ENCODE measurements around the gene FERMT2. TPM values are rescaled to one million over a fixed set of nuclear protein-coding genes. Genes with fewer than 3 reads are reported as not detected.

Gene FERMT2
- total RNA-seq, 3 donors from 2014 or later (not counting 1 experiment from before 2014, with no cell fraction given): 0.58 to 1.7 (median 0.92) TPM

GRCh38 chr14:52883658-52884057, 67.2 kb downstream of the FERMT2 start:
- Histone ChIP-seq H3K36me3 (ENCODE audit: control insufficient read depth, insufficient read depth, low read length) (no peaks in the 10 kb centered on the region), H3K9me3 (ENCODE audit: control insufficient read depth, insufficient read depth, low read length) (no peaks in the 10 kb centered on the region), H3K4me1 (ENCODE audit: control insufficient read depth, insufficient read depth, low read length) (no peaks in the 10 kb centered on the region), H3K4me3 (ENCODE audit: low read length) (no peak overlapping the region), H3K27me3 (ENCODE audit: control insufficient read depth, insufficient read depth, low read length) (no peaks in the 10 kb centered on the region), H3K27ac (ENCODE audit: low read length) (no peak overlapping the region)
- ATAC-seq (no peak), DNase-seq (no peak)
- Mint-ChIP-seq H3K9me3 (no peaks in the 10 kb centered on the region), H3K36me3 (no peaks in the 10 kb centered on the region), H3K27me3 (ENCODE audit: low read depth in 2 of 2) (no peaks in the 10 kb centered on the region), H3K4me3 (no peak overlapping the region), H3K4me1 (no peaks in the 10 kb centered on the region), H3K27ac (no peak overlapping the region)
- WGBS (ENCODE audit: insufficient coverage): 89% methylated on average over 4 of the region's 5 CpGs
- intact Hi-C loops (cut with micrococcal nuclease): no loop called here
- no peak for TF ChIP-seq CTCF (IDR thresholded peaks at IDR 0.05)

GRCh38 chr14:52882824-52883223, 68.0 kb downstream of the FERMT2 start:
- Mint-ChIP-seq H3K9me3 (no peaks in the 10 kb centered on the region), H3K27me3 (ENCODE audit: low read depth in 2 of 2) (no peaks in the 10 kb centered on the region), H3K4me3 (no peak overlapping the region), H3K4me1 (no peaks in the 10 kb centered on the region), H3K36me3 (no peaks in the 10 kb centered on the region), H3K27ac (no peak overlapping the region)
- no peaks in the 10 kb centered on the region for H3K4me1 ChIP-seq (ENCODE audit: control insufficient read depth, insufficient read depth, low read length)
- intact Hi-C loops (cut with micrococcal nuclease): no loop called here
- no peaks in the 10 kb centered on the region for H3K27me3 ChIP-seq (ENCODE audit: control insufficient read depth, insufficient read depth, low read length)
- H3K9me3 ChIP-seq (ENCODE audit: control insufficient read depth, insufficient read depth, low read length): no peaks in the 10 kb centered on the region
- H3K27ac ChIP-seq (ENCODE audit: low read length): no peak overlapping the region
- no peak for TF ChIP-seq CTCF (IDR thresholded peaks at IDR 0.05)
- 90% methylated on average over 6 of the region's 6 CpGs for WGBS (ENCODE audit: insufficient coverage)
- no peak for ATAC-seq
- H3K36me3 ChIP-seq (ENCODE audit: control insufficient read depth, insufficient read depth, low read length): no peaks in the 10 kb centered on the region
- no peak for DNase-seq
- H3K4me3 ChIP-seq (ENCODE audit: low read length): no peak overlapping the region

GRCh38 chr14:52879958-52880357, 70.9 kb downstream of the FERMT2 start:
- Histone ChIP-seq H3K27ac (ENCODE audit: low read length) (no peak overlapping the region), H3K27me3 (ENCODE audit: control insufficient read depth, insufficient read depth, low read length) (no peaks in the 10 kb centered on the region), H3K9me3 (ENCODE audit: control insufficient read depth, insufficient read depth, low read length) (no peaks in the 10 kb centered on the region), H3K36me3 (ENCODE audit: control insufficient read depth, insufficient read depth, low read length) (no peaks in the 10 kb centered on the region), H3K4me3 (ENCODE audit: low read length) (no peak overlapping the region), H3K4me1 (ENCODE audit: control insufficient read depth, insufficient read depth, low read length) (no peaks in the 10 kb centered on the region)
- Mint-ChIP-seq H3K27ac (no peak overlapping the region), H3K27me3 (ENCODE audit: low read depth in 2 of 2) (no peaks in the 10 kb centered on the region), H3K36me3 (no peaks in the 10 kb centered on the region), H3K4me3 (no peak overlapping the region), H3K4me1 (no peaks in the 10 kb centered on the region), H3K9me3 (no peaks in the 10 kb centered on the region)
- no peak for DNase-seq
- no peak for TF ChIP-seq CTCF (IDR thresholded peaks at IDR 0.05)
- intact Hi-C loops (cut with micrococcal nuclease): no loop called here
- 70% methylated on average over 5 of the region's 5 CpGs for WGBS (ENCODE audit: insufficient coverage)
- no peak for ATAC-seq

GRCh38 chr14:52878946-52879345, 71.9 kb downstream of the FERMT2 start:
- Histone ChIP-seq H3K36me3 (ENCODE audit: control insufficient read depth, insufficient read depth, low read length) (no peaks in the 10 kb centered on the region), H3K4me3 (ENCODE audit: low read length) (no peak overlapping the region), H3K27ac (ENCODE audit: low read length) (no peak overlapping the region), H3K4me1 (ENCODE audit: control insufficient read depth, insufficient read depth, low read length) (no peaks in the 10 kb centered on the region), H3K9me3 (ENCODE audit: control insufficient read depth, insufficient read depth, low read length) (no peaks in the 10 kb centered on the region), H3K27me3 (ENCODE audit: control insufficient read depth, insufficient read depth, low read length) (no peaks in the 10 kb centered on the region)
- ATAC-seq (no peak), DNase-seq (no peak)
- no peaks in the 10 kb centered on the region for H3K9me3 Mint-ChIP-seq
- H3K4me1 Mint-ChIP-seq: no peaks in the 10 kb centered on the region
- no peak overlapping the region for H3K27ac Mint-ChIP-seq
- no peaks in the 10 kb centered on the region for H3K36me3 Mint-ChIP-seq
- 100% methylated on average over 2 of the region's 3 CpGs for WGBS (ENCODE audit: insufficient coverage)
- no peak overlapping the region for H3K4me3 Mint-ChIP-seq
- TF ChIP-seq CTCF (IDR thresholded peaks at IDR 0.05): no peak
- intact Hi-C loops (cut with micrococcal nuclease): no loop called here
- no peaks in the 10 kb centered on the region for H3K27me3 Mint-ChIP-seq (ENCODE audit: low read depth in 2 of 2)
